ENCODE data around the gene PRDX1. TPM values are rescaled to one million over a fixed set of nuclear protein-coding genes. Genes with fewer than 3 reads are reported as not detected.
"Not testable (repeated sequence)": the region's sequence is repeated elsewhere in the genome, so short reads cannot be mapped to it uniquely, and the experiment has no call there.

The PRDX1 gene
- total and polyA plus RNA-seq, 9 donors = 127 to 461 (median 272) TPM

DNA sequence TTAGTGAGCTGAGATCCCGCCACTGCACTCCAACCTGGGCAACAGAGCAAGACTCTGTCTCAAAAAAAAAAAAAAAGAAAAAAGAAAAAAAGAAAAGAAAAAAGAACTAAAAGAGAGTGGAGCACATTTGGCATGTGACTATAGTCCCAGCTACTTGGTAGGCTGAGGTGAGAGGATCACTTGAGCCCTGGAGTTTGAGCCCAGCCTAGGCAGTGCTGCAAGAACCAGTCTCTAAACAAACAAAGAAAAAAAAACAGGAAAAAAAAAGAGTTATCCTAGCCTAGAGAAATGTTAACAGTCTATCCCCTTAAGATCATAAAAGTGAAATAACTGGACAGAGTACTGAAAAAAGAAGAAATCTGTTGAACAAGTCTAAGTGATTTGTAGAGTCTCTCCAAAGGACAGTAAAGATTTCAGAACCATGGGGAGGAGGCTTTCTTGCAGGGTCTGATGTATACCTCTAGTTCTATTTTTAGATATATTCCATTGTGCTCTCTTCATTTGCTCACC lies 4.5 kb upstream of the PRDX1 start:
- TF ChIP-seq EP300 (IDR thresholded peaks at IDR 0.05) = no peak
- TF ChIP-seq POLR2A (IDR thresholded peaks at IDR 0.05) = no peak
- TF ChIP-seq CTCF (IDR thresholded peaks at IDR 0.05) = no peak
- 92 to 94% (median 93%) methylated on average over 1 of the region's 1 CpG for WGBS, 3 donors
- Histone ChIP-seq H3K36me3 (no peaks in the 10 kb centered on the region), H3K27ac (no peak overlapping the region), H3K9me3 (no peaks in the 10 kb centered on the region), H3K4me1 (ENCODE audit: insufficient read depth) (no peaks in the 10 kb centered on the region), H3K4me3 (no peak overlapping the region), H3K27me3 (no peaks in the 10 kb centered on the region)
- intact Hi-C loops (cut with DNase I) = no loop called here
- DNase-seq = no peak

GRCh38 chr1:45523975-45524374 lies 2.3 kb upstream of the PRDX1 start:
- 85 to 92% (median 87%) methylated on average over 10 of the region's 10 CpGs for WGBS, 3 donors
- intact Hi-C loops (cut with DNase I) = loop anchor here in 1 of 4 donors (5.0 kb wide), 1 partner anchor 43 kb away; no protein-coding TSS in a partner anchor
- not testable (repeated sequence) for H3K4me3 ChIP-seq; H3K9me3 ChIP-seq; H3K27me3 ChIP-seq; H3K27ac ChIP-seq; H3K36me3 ChIP-seq; H3K4me1 ChIP-seq (ENCODE audit: insufficient read depth); DNase-seq

GRCh38 chr1:45523516-45523915 lies 1.8 kb upstream of the PRDX1 start:
- H3K4me3 ChIP-seq; H3K27me3 ChIP-seq; H3K9me3 ChIP-seq; H3K4me1 ChIP-seq (ENCODE audit: insufficient read depth); H3K27ac ChIP-seq; DNase-seq; H3K36me3 ChIP-seq: not testable (repeated sequence)
- intact Hi-C loops (cut with DNase I) = loop anchor here in 1 of 4 donors (5.0 kb wide), 1 partner anchor 44 kb away; no protein-coding TSS in a partner anchor
- 75 to 87% (median 84%) methylated on average over 2 of the region's 2 CpGs for WGBS, 3 donors

GRCh38 chr1:45522324-45523104 lies 830 bp upstream of the PRDX1 start:
- intact Hi-C loops (cut with DNase I) = loop anchor here in 1 of 4 donors (5.0 kb wide), 1 partner anchor 45 kb away; no protein-coding TSS in a partner anchor
- 77 to 81% (median 79%) methylated on average over 21 of the region's 21 CpGs for WGBS, 3 donors
- Histone ChIP-seq H3K27ac (peak overlapping the region; percentile 75 to 93), H3K36me3 (no peaks in the 10 kb centered on the region), H3K27me3 (no peaks in the 10 kb centered on the region), H3K4me3 (peak overlapping the region; percentile 69), H3K9me3 (no peaks in the 10 kb centered on the region), H3K4me1 (ENCODE audit: insufficient read depth) (peaks cover 6% of the 10 kb centered on the region)
- TF ChIP-seq EP300 (IDR thresholded peaks at IDR 0.05) = no peak
- no peak for TF ChIP-seq CTCF (IDR thresholded peaks at IDR 0.05)
- no peak for TF ChIP-seq POLR2A (IDR thresholded peaks at IDR 0.05)
- DNase-seq = peak in 3 of 5 donors; percentile 23 to 43 (median 35)

GRCh38 chr1:45519774-45520173 lies 1.9 kb downstream of the PRDX1 start:
- H3K27ac ChIP-seq, H3K36me3 ChIP-seq, H3K9me3 ChIP-seq, H3K27me3 ChIP-seq, DNase-seq, H3K4me3 ChIP-seq: not testable (repeated sequence)
- H3K4me1 ChIP-seq (ENCODE audit: insufficient read depth) = peaks cover 12% of the 10 kb centered on the region
- WGBS, 3 donors = 75 to 84% (median 77%) methylated on average over 16 of the region's 16 CpGs
- intact Hi-C loops (cut with DNase I) = loop anchor here in 1 of 4 donors (5.0 kb wide), 1 partner anchor 48 kb away; no protein-coding TSS in a partner anchor

DNA sequence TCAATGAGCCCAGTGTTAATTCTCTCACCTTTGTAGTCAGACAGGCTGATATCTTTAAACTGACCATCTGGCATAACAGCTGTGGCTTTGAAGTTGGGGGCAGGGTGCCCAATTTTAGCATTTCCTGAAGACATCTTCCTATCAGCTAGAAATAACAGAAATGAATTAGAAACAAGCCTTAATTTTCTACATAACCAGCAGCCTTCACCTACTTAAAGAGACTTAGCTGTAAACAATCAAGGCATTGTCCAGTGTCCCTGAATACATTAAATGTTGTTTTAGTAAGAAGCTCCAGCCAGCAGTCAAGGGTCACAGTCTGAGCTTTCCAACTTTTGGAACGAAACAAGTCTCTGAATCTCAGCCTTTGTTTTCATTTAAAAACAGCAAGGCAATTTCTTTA lies 2.8 kb downstream of the PRDX1 start:
- no peak overlapping the region for H3K27ac ChIP-seq
- H3K36me3 ChIP-seq = no peaks in the 10 kb centered on the region
- intact Hi-C loops (cut with DNase I) = no loop called here
- no peak for DNase-seq
- no peak for TF ChIP-seq CTCF (IDR thresholded peaks at IDR 0.05)
- TF ChIP-seq EP300 (IDR thresholded peaks at IDR 0.05) = no peak
- no peak for TF ChIP-seq POLR2A (IDR thresholded peaks at IDR 0.05)
- no peaks in the 10 kb centered on the region for H3K27me3 ChIP-seq
- peak overlapping the region; percentile 0 for H3K4me3 ChIP-seq
- 2 to 7% (median 4%) methylated on average over 1 of the region's 1 CpG for WGBS, 3 donors
- peaks cover 12% of the 10 kb centered on the region for H3K4me1 ChIP-seq (ENCODE audit: insufficient read depth)
- no peaks in the 10 kb centered on the region for H3K9me3 ChIP-seq

- intact Hi-C loops (cut with DNase I); H3K36me3 ChIP-seq; H3K4me3 ChIP-seq; H3K9me3 ChIP-seq; DNase-seq; H3K27me3 ChIP-seq; H3K27ac ChIP-seq: not testable (repeated sequence)
- peaks cover 12% of the 10 kb centered on the region for H3K4me1 ChIP-seq (ENCODE audit: insufficient read depth)
- WGBS, 3 donors = 79 to 86% (median 86%) methylated on average over 4 of the region's 4 CpGs
Observed at GRCh38 chr1:45518366-45518765, 3.3 kb downstream of the PRDX1 start.
